ENCODE data around the gene CAPN12.
"Not testable (repeated sequence)": the region's sequence is repeated elsewhere in the genome, so short reads cannot be mapped to it uniquely, and the experiment has no call there.

Gene CAPN12

GRCh38 chr19:38744298-38744681, at the start of gene CAPN12:
TSS of gene CAPN12 (minus strand) at chr19:38744474. CDS start at chr19:38744165, 309 bp downstream.
- no peak for DNase-seq

DNA sequence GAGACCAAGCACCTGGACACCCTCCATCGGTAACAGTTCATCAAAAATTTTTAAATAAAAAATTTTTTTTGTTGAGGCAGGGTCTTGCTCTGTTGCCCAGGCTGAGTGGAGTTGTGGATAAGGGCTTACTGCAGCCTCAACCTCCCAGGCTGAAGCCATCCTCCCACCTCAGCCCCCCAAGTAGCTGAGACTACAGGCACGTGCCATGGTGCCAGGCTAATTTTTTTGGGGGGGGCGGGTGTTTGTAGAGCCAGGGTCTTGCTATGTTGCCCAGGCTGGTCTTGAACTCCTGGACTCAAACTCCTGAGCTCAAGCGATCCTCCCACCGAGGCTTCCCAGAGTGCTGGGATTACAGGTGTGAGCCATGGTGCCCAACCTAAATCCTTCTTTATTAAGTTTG, 49.4 kb upstream of the CAPN12 start:
- no peak for DNase-seq

DNA sequence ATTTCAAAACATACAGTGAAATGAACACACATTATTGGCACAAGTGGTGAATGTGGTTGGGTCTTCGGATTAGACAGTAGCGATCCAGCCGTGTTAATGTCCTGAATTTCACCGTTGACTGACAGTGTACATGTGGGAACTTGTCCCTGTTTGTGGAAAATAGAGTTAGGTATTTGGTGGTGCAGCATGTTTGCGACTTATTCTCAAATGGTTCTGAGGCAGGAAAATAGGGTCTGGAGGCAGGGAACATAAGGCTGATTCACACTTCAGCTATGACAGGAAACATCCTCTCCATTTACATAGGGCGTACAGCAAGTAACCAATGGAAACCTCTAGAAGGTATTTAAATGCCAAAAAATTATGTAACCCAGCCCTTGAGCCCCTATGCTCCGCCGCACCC, 48.9 kb upstream of the CAPN12 start:
- DNase-seq, result no peak

DNA sequence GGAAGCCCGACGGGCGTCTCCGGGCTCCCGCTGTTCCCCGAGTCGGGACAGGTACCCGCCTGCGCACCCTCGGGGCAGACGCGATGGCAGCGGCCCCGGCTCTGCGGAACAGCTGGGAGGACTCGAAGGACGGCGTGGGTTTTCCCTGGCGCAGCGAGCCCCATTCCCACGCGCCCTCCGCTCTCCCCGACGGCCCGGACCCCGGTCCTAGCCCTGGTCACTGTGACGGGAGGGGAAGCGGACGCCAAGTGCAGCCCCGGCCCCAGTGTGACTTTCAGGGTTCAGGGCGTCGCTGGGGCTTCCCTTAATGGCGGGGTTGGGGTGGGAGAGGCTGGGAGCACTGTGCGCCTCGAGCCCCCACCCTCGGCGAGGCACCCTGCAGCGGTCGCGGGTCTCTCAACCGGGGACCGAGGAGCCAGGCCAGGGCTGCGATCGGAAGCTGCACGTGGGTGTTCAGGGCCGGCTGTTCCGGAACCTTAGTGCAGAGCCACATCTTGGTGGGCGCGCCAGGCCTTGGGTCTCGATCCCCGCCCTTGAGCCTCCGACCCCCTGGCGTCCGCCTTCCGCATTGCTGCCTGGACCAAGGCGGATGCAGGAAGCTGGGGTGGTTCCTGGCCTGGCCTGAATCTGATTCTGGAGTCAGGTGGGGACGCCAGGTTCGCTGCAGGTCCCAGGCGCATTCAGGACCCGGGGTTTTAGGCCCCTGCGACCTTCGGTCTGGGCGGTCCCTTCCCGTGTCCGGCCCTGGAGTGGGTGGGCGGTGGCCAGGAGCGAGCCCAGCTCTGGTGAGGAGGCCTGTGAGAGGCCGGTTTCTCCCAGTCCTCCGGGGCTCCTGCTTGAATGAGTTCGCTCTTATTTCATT, 48.2 kb upstream of the CAPN12 start:
- DNase-seq, result no peak

DNA sequence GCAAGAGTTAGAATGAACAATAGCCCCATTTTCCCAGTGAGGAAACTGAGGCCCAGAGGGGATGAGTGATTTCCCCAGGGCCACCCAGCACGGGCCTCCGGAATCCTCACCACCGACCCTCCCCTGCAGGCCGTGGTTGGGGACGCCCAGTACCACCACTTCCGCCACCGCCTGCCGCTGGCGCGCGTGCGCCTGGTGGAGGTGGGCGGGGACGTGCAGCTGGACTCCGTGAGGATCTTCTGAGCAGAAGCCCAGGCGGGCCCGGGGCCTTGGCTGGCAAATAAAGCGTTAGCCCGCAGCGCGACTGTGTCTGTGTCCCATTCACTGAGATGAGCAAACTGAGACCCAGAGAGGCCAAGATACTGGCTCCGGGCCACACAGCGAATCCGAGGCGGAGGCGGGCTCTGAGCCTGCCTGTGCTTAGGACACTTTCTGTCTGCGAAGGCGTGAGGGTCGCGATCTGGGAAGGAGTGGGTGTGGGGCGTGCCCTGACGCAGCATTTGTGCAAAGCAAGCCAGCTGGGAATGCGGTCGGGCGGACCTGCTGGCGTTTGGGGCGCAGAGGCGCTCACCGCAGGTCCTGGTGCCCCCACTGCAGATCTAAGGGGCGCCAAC, 47.3 kb upstream of the CAPN12 start:
- not testable (repeated sequence) for DNase-seq

- DNase-seq, result not testable (repeated sequence)
These were observed 46.5 kb upstream of the CAPN12 start for GRCh38 chr19:38790507-38791403.

DNA sequence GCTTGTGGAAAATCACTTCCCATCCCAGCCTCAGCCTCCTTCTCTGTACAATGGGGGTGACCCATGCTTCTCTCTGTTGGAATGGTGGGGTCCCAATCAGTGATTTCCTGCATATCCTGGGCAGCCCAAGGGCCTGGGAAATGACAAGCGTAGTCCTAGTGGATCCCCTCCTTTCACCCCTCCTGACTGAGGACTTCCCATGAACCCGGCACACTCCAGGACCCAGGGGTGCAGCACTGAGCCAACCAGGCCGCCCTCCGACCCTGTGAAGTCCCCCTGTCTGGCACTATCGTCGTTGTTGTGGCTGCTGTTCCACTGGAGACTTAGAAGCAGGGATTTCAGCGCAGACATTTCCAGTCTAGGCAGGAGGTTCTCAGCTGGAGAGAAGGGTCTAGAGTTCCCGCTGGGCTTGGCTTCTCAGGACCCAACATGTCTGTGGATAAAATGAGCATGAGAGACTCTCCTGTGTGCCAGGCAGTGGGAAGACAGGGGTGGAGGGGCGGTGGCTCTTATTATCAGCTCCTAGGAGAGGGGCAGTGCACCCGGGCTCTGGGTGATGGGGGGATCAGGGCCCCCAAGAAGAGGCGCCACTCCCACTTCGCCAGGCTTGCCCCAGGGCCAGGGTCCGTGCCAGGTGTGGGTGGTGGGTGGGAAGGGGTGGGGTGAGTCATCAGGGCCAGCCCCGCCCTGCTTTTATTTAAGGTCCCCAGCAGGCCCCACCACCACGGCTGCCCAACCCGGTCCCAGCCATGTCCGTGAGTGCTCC, 44.4 kb upstream of the CAPN12 start, which contains the start of gene LGALS7B:
LGALS7B (plus strand) TSS at position 723 of the 766 bp plus-strand sequence; CDS start at position 750, 27 bp downstream.
- no peak for DNase-seq

GRCh38 chr19:38786572-38787265, 42.4 kb upstream of the CAPN12 start:
- no peak for DNase-seq

- not testable (repeated sequence) for DNase-seq
These were observed 41.8 kb upstream of the CAPN12 start for GRCh38 chr19:38786061-38786460.

- no peak for DNase-seq
These were observed 41.0 kb upstream of the CAPN12 start for GRCh38 chr19:38785187-38785699.

DNA sequence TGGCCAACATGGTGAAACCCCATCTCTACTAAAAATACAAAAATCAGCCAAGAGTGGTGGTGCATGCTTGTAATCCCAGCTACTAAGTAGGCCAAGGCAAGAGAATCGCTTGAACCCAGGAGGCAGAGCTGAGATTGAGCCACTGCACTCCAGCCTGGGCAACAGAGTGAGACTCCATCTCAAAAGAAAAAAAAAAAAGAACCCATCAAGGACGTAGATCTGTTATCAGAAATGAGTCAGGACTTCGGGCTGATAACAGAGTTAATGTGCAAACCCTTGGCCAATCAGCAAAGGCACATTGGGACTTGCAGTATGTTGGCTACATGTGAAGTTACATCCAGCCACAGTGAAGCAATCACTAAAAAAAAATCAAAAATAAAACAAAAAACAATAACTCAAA, 40.0 kb upstream of the CAPN12 start:
- DNase-seq, result no peak

- not testable (repeated sequence) for DNase-seq
These were observed 37.9 kb upstream of the CAPN12 start for GRCh38 chr19:38782212-38782611.

- DNase-seq, result no peak
These were observed 36.8 kb upstream of the CAPN12 start for GRCh38 chr19:38781058-38781457.

DNA sequence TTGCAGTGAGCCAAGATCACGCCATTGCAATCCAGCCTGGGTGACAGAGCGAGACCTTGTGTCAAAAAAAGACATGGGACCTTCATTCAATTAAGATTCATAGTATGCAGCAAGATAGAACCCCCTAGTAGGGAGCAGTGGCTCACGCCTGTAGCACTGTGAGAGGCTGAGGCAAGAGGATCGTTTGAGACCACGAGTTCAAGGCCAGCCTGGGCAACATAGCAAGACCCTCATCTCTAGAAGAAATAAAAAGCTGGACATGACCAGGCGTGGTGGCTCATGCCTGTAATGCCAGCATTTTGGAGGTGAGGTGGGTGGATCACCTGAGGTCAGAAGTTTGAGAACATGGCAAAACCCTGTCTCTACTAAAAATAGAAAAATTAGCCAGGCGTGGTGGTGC, 36.2 kb upstream of the CAPN12 start:
- DNase-seq, result no peak

DNA sequence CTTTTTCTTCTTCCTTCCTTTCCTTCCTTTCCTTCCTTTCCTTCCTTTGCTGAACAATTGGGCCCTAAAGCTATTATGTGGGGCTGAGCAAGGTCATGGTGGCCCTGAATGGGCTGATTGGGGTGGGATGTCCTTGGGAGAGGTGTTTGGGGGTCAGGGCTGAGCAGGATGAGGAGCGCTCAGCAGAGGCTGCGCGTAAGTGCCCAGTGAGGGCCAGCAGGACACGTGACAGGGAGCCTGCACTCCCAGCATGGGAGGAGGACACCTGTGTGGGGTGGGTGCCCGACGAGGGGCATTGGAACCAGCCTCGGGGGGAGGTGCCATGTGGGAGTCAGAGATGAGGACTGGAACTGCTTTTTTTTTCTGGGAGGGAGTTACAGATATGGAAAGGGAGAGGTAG, 34.5 kb upstream of the CAPN12 start:
- DNase-seq, result no peak

- DNase-seq, result no peak
These were observed 30.1 kb upstream of the CAPN12 start for GRCh38 chr19:38774181-38774950.

DNA sequence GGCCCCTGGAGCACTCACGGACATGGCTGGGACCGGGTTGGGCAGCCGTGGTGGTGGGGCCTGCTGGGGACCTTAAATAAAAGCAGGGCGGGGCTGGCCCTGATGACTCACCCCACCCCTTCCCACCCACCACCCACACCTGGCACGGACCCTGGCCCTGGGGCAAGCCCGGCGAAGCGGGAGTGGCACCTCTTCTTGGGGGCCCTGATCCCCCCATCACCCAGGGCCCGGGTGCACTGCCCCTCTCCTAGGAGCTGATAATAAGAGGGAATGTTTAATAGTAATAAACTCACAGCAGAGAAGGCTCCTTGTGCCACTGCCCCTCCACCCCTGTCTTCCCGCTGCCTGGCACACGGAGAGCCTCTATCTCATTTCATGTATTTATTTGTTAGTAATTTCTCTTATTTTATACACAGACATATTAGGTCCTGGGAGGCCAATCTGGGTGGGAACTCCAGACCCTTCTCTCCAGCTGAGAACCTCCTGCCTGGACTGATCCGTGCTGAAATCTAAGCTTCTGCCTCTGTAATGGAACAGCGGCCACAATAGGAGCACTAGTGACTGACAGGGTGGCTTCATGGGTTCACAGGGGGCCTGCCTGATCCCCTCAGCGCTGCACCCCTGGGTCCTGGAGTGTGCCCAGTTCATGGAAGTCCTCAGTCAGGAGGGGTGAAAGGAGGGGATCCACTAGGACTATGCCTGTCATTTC, 29.3 kb upstream of the CAPN12 start, which contains the start of gene LGALS7:
LGALS7 (minus strand) TSS at position 49 of the 709 bp plus-strand sequence; CDS start at position 24, 25 bp downstream.
- DNase-seq, result no peak

DNA sequence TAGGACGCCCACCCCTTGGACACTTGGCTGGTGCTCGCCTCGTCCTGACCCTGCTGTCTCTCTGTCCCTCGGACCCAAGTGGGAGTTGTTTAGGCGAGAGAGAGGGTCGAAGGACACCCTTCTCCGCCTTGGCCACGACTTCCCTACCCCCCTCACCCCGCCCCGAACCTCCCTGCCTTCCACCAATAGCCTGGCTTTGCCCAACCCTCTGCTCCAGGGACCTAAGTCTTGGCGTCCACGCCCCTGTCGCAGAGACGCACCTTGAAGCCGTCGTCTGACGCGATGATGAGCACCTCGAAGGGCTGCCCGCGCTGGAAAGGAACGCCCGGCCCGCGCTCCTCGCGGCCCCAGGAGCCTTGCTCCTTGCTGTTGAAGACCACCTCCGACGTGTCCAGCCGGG, 27.3 kb upstream of the CAPN12 start:
- not testable (repeated sequence) for DNase-seq

GRCh38 chr19:38770949-38771275, 26.6 kb upstream of the CAPN12 start:
- not testable (repeated sequence) for DNase-seq

Data from stimulated activated naive CD4-positive, alpha-beta T cell treated with Interleukin-2 at 50 U/mL for 16 hours (primary cell).